ENCODE results near the gene FOCAD.

- TF ChIP-seq POLR2A (IDR thresholded peaks at IDR 0.05; ENCODE audit: low read depth, low read length) (no peak), TAF1 (IDR thresholded peaks at IDR 0.05; ENCODE audit: low read depth, low read length) (no peak)
These were observed 19.1 kb downstream of the FOCAD start for GRCh38 chr9:20703146-20703545.

Data from GM12891 (cell line).